PFSK-1 (cell line): ENCODE data around the gene PDZD7.

ENCODE experiments used
- FOXP2 ChIP-seq: optimal IDR thresholded peaks from 2 replicates; pipeline ENCODE3; 2011; ENCODE audit warnings: borderline replicate concordance, control low read depth, inconsistent platforms; ENCODE audit not compliant: insufficient read depth; ENCODE audit errors: extremely low read length, extremely low read depth
- POLR2AphosphoS5 ChIP-seq: IDR thresholded peaks from 2 replicates; pipeline ENCODE4 v1.6.1; 2012; ENCODE audit warnings: low read depth, mild to moderate bottlenecking, control low read depth, low read length, moderate library complexity
- REST ChIP-seq, 2 experiments: IDR thresholded peaks; 2 replicates each; pipeline versions ENCODE4 v1.6.1 to v1.8.0; 2011 to 2012; ENCODE audit warnings: low read depth in 2 of 2, low read length in 2 of 2, control low read depth in 1 of 2, inconsistent platforms in 1 of 2, mild to moderate bottlenecking in 1 of 2, moderate library complexity in 1 of 2; ENCODE audit not compliant: insufficient read depth in 1 of 2
- SIN3A ChIP-seq: IDR thresholded peaks from 2 replicates; pipeline ENCODE4 v1.6.1; 2012; ENCODE audit warnings: mild to moderate bottlenecking, low read length, moderate library complexity, borderline replicate concordance; ENCODE audit not compliant: insufficient read depth
- TAF1 ChIP-seq: IDR thresholded peaks from 2 replicates; pipeline ENCODE4 v1.6.1; 2012; ENCODE audit warnings: low read length, control low read depth, borderline replicate concordance; ENCODE audit not compliant: insufficient read depth

PDZD7 gene

GRCh38 chr10:101032637-101033224 lies 1.8 kb upstream of the PDZD7 start:
- TF ChIP-seq SIN3A (no peak), FOXP2 (peak; percentile 18), TAF1 (peak; percentile 49; the same call in 1 of the 2 replicates), REST (IDR thresholded peaks at IDR 0.05; ENCODE audit: insufficient read depth in 1 of 2, low read depth in 2 of 2, low read length in 2 of 2) (0 out of 4 replicates have a peak, but pooled peaks of 1 of the 2 experiments have one; percentile 6), POLR2AphosphoS5 (no peak)

GRCh38 chr10:101031796-101032636 lies 1.1 kb upstream of the PDZD7 start:
- TF ChIP-seq POLR2AphosphoS5: no peak; the same call in 1 of the 2 replicates
- no peak for TF ChIP-seq TAF1
- TF ChIP-seq REST (IDR thresholded peaks at IDR 0.05; ENCODE audit: insufficient read depth in 1 of 2, low read depth in 2 of 2, low read length in 2 of 2): no peak
- TF ChIP-seq FOXP2: peak; percentile 54
- 0 out of 2 replicates have a peak, but pooled peaks have one; percentile 32 for TF ChIP-seq SIN3A

GRCh38 chr10:101030496-101031127 lies 317 bp downstream of the PDZD7 start:
- TF ChIP-seq TAF1 (no peak), POLR2AphosphoS5 (no peak), SIN3A (no peak), REST (IDR thresholded peaks at IDR 0.05; ENCODE audit: insufficient read depth in 1 of 2, low read depth in 2 of 2, low read length in 2 of 2) (no peak), FOXP2 (no peak)

- no peak for TF ChIP-seq POLR2AphosphoS5
- TF ChIP-seq TAF1: no peak
- TF ChIP-seq FOXP2: no peak
- TF ChIP-seq REST (IDR thresholded peaks at IDR 0.05; ENCODE audit: insufficient read depth in 1 of 2, low read depth in 2 of 2, low read length in 2 of 2): no peak
- TF ChIP-seq SIN3A: no peak
Observed at GRCh38 chr10:101029520-101030295, 1.2 kb downstream of the PDZD7 start.
